NCI-H1417 (cell line): Measurements from ENCODE around the gene CMTM1.
"Not testable (repeated sequence)": the region's sequence is repeated elsewhere in the genome, so short reads cannot be mapped to it uniquely, and the experiment has no call there.

Source experiments
- DNase-seq, 3 experiments: peaks; one replicate each; lab custom pipeline; 2025; lab: John Stamatoyannopoulos, UW

CMTM1 gene

DNA sequence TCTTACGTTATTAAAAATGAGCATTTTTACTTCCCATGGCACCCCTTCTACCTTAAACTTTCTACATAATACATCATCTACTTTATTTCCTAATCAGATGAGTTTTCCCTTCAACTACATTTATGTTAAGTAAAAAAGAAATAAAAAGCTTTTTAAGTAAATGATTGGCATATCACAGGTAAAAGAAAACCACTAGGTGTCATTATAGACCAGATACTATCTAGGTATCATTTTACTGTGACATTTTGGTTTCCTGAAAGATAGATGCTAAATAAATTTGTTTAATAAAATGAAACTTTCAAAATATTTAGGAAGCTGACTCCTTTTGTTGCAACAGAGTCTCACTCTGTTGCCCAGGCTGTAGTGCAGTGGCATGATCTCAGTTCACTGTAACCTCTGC is 3.8 kb upstream of the CMTM1 start:
- DNase-seq: no peak

DNA sequence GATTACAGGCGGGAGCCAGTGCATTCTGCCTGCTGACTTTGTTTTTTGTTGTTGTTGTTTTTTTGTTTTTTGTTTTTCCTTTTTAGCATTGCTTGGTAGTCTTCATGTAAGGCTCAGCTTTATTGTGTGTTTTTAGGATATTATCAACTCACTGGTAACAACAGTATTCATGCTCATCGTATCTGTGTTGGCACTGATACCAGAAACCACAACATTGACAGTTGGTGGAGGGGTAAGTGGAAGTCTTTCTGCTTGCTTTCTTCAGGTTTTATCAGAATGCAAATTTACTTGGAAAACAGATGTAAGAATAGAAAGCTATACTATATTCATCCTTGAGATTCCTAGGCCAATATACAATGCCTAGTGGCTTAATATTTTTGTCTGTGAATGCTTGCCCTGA is 3.3 kb upstream of the CMTM1 start:
- no peak for DNase-seq

DNA sequence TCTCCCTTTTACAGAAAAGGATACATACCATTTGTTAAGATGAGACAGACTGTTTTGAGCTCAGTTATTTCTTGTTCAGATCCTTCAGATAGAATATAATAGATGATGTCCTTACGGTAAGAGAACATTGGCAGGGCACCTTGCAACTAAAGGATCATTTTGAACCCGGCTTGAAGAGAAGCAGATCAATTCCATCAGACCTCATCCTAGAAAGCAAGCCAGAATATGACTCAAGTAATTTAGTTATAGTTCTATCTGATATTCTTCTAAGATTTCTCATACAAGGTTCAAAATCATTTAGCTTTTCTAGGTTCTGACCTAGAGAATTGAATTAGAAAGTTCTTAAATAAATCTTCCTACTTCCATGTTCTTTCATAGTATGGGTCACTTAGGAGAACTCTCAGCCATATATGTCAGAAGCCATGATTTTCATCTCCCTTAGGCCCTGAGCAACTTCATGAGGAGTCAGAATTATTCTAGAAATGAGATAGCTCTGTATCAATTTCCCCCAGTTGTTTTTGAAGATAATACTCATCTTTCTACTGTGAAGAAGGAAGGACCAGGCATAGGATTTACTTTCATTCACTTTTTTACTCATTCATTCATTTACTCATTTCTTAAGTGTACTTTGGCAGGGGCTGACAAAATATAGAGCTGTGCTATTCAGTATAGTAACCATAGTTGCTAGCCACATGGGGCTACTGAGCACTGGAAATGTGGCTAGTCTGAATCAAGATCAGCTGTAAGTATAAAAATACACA is 2.5 kb upstream of the CMTM1 start:
- DNase-seq: no peak

DNA sequence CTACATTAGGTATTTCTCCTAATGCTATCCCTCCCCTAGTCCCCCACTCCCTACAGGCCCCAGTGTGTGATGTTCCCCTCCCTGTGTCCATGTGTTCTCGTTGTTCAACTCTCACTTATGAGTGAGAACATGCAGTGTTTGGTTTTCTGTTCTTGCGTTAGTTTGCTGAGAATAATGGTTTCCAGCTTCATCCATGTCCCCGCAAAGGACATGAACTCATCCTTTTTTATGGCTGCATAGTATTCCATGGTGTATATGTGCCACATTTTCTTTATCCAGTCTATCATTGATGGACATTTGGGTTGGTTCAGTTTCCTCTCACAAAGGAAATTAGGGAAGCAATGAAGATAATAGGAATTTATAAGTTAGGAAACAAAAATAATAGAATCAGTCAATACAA is 1.0 kb downstream of the CMTM1 start:
- not testable (repeated sequence) for DNase-seq

DNA sequence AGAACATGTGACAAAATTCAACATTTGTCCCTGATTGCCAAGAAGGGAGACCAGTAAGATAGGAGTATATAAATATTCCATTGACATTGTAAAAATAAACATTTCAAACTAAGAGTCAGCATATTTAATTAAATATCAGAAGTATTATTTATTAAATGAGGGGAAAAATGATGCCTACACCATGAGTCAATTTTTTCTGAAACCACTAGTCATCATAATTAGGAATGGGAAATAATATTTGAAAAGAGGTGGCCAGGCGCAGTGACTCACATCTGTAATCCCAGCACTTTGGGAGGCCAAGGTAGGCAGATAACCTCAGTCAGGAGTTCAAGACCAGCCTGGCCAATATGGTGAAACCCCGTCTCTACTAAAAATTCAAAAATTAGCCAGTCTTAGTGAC is 2.1 kb downstream of the CMTM1 start:
- DNase-seq: no peak

DNA sequence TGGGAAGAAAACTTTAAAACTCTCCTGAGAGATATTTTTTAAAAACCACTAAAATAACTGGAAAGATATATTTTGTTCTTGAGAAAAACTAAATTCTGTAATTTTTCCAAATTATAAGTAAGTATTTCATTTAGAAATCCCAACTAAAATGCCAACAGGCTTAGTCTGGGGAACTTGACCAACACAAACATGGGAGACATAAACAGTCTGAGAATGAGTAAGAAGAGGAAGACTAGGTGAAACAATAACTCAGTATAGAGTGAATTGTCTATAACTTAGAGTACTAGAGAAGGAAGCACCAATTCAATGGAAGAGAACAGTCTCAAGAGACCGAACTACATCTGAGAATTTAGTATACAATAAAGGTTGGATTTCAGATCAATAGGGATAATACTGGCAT is 2.9 kb downstream of the CMTM1 start:
- no peak for DNase-seq

DNA sequence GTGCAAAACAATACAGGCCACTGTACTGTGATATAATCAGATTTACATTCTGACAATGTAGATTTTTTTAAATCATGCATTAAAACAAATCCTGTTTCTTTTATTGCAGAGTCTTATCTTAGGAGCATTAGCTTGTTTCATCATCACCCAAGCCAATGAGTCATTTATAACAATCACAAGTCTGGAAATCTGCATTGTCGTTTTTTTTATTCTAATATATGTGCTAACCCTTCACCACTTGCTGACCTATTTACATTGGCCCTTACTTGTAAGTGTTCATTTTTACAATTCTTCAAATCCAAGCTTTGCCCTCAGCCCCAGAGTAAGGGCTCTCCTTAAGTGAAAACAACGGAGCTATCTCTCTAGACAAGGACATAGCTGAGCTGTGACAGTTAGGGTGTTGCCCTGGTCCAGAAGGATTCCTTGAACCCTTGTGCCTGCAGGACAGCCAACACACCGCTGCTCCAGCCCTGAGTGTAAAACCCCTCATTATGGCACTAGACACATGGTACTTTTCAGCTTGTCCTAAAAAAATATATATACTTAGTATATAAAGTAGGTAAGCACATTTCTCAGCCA is 3.7 kb downstream of the CMTM1 start:
- no peak for DNase-seq

DNA sequence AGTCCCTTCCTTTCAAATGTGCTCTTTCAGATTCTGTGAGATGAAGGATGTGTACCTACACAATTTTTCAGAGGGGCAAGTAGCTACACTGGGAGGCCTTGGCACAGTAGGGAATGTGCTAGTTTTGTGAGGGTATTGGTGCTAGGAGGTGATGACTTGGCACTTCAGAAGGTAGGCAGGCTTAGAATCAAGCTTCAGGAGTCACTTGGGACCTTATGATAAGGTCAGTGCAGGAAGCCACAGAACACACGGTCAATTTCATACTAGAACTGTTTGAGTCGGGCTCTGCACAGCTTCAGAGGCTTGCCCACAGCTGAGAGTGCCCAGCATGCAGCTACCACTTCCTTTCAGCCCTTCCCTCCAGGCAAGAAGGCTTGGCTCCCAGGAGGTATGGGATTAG is 6.1 kb downstream of the CMTM1 start:
- no peak for DNase-seq

DNA sequence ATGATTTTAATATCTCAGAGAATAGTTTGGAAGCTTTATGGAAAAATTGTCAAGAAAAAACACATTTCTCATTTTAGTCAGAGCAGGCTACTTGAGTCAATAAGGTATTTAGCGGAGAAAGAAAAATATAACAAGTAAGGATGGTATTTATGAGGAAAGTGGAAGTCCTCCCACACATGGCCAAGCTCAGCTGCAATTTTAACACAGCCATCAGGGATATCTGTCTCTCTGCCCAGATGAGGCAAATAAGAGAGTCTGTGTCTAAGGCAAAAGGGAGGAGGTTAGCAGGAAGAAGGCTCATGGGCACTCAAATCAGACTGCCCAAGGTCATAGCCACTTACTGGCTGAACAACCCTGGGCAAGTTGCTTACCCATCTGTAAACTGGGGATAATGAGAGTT is 7.8 kb downstream of the CMTM1 start:
- no peak for DNase-seq

DNA sequence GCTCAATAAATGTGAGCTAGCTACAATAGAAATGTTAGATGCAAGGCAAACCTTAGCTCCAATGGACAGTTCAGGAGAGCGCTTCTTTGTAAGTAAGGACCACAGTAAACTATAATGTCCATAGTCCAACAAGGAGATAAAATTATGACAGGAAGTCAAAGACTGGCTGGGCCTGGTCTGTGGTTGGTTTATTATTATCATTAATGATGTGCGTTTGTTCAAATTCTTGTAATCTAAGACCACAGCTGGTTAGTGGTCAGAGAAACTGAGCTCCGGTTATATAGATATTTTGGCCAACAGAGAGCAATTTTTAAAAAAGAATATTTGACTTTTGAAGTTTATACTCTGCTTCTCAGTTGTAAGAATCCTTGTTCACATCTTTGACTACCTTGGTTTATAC is 8.3 kb downstream of the CMTM1 start:
- no peak for DNase-seq

DNA sequence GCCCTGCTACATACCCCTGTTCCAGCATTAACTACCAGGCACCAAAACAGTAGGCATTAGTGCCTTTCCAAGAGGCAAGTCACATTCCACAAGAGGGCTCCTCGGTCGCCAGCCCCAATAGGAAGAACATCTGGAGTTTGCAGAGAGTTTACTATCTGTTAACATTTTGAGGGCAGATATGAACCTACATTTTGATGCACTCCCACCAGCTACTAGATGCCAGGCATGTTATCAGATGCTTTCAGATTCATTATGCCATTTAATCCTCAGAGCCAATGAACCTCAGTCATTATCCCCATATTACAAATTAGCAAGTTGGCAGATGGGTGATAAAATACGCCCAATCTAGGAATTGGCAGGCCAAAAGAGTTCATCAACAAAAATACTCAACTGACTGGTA is 8.8 kb downstream of the CMTM1 start:
- no peak for DNase-seq

DNA sequence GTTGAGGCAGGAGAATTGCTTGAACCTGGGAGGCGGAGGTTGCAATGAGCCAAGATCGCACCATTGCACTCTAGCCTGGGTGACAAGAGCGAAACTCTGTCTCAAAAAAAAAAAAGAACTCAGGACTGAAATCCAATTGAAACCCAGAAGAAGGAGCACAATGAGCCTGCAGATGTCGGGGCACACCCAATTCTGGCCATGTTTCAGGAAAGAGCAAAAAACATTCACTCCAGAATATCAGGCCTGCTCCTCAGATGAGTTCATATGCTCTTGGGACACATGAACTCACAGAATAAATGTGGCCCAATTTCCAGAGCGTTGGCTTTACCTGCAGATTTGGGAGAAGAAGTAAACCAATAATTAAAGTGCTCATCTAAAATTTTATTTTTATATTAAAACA is 10.1 kb downstream of the CMTM1 start:
- DNase-seq: no peak

DNA sequence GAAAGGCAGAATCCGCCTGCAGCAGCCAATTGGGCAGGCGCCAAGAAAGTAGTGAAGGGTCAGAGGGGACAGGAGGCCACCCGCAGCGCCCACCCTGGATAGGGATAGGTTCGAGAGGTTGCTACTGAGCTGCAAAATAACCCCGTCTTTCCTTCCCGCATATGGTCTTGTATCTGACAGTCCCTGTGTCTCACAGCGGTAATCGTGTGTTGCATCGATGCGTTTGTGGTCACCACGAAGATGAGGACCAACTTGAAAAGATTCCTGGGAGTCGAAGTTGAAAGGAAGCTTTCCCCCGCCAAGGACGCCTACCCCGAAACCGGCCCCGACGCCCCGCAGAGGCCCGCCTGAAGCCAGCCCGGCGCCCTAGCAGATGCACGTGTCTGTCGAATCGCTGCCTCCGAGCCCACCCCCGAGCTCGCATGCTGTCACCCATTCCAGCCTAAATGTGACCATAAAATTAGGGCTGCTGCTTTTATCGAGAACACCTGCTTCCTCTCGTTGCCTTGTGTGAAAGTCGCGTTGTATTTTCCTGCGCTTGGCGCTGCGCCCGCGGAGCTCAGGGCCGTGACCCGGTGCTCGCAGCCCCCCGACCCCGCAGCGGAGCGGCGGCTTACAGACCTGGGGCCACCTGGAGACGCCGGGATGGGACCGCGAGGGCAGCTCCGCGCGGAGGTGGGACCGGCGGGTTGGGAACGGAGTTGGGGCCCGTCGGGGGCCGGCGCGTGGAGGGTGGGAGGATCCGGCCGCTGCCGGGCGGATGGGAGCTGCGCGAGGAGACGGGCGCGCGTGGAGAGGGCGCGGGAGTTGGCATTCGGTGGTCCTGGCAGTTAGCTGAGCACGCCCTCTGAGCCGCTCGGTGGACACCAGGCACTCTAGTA is 12.7 kb downstream of the CMTM1 start, which contains the start of gene CMTM2:
Gene CMTM2, plus strand, starts transcription at position 813 of the 881 bp plus-strand sequence. CDS start 145 bp downstream, outside the sequence.
- no peak for DNase-seq

DNA sequence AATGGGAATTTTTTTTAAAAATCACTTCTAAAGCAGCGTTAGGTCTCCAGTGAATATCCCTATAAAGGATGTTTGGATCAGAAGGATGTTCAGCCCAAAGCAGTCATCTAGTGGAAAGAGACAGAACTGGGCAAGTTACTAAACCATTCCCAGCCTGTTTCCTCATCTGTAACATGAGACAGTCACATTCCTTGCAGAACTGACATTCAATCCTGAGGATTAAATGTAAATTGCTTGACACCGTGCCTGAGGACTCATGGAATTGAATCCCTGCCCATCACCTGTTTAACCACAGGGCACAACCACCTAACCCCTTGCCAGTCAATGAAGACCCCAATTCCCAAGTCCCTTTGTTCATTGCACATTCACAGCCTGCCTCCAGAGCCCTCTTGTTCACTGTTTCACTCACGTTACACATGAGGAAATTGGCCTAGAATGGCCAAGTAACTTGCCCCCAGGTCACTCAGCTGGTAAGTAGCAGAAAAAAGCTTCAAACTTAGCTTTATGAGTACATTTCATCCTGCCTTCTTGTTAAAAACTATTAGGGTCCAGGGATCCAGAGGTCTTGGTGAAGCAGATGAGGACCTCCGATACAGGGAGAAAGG is 14.5 kb downstream of the CMTM1 start:
- DNase-seq: no peak

DNA sequence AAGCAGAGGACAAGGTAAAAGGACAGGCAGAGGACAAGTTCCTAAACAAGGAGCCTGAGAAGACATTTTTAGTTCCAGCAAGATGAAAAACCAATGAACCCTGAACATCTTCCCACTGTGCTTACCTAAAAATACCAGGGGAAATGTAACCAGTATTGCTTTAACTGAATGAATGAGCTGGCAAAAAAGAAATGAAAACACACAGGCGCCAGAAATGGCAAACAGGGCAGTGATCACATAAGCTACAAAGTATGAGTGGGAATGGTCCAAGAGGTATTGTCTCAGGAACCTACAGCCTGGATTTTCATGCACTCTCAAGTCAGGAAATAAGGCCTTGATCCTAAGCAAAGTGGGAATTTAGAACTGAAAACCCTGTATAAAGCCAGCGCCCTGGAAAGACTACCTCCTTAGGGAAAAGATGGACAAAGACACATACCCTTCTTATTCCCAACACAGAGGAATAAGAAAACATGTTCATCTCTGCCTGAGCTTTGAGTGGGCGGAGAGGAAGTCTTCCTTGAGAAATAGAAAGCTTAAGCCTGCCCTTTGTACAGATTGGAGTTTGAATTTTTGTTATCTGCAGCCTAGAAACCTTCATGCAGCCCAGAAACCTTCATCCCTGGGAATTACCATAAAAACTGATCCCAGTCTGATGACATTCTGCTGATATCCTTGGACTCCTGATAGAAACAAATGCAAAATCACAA is 15.2 kb downstream of the CMTM1 start:
- DNase-seq: no peak

DNA sequence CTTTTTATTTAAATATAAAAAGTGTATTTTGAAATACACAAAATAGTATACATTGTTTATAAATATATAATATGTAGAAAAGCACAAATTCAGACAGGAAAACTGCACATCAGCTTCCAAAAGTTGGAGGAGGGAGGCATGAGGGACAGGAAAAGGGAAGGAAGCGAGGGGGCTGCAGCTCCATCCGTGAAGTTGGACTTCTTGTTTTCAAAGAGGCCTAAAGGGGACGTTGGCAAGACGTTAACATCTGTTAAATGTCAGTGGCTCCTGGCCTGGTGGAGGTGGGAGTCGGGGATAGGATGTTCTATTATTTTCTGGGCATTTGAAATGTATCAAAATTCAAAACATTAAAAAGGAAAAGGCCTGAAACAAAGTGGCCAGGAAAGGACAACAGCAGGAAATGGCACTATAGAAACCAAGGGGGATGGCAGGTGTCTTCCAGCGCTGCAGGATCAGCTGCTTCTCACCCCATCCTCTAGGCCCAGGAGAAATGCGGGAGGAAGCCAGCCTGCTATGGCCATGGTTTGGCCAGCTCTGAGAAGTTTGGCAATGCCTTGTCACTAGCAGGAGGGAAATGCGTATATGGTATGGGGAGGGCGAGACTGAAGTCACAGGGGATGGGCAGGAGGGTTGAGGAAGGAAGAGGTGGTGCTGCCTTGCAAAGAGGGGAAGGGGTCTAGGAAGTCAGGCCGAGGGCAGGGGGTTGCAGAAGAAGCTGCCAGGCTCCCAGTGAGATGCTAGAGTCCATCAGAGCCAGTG is 19.4 kb downstream of the CMTM1 start:
- DNase-seq: no peak

DNA sequence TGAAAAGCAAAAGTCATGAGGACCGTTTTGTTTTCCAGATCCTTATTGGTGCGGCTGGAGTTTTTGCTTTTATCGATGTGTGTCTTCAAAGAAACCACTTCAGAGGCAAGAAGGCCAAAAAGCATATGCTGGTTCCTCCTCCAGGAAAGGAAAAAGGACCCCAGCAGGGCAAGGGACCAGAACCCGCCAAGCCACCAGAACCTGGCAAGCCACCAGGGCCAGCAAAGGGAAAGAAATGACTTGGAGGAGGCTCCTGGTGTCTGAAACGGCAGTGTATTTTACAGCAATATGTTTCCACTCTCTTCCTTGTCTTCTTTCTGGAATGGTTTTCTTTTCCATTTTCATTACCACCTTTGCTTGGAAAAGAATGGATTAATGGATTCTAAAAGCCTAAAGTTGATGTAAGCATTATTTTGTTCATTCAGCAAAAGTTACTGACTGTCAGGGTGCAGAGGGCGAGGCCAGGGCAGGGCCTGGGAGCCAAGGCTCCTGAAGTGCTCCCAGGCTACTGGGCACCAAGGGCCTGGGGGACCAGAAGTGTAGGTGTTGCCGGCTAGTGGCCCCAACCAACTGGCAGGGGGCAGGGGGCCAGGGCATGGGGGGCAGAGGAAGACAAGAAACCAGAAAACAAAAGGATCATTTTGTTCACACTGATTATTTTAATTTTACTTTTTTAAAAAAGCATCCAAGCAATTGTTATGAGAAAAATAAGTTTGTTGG is 21.8 kb downstream of the CMTM1 start:
- DNase-seq: no peak

DNA sequence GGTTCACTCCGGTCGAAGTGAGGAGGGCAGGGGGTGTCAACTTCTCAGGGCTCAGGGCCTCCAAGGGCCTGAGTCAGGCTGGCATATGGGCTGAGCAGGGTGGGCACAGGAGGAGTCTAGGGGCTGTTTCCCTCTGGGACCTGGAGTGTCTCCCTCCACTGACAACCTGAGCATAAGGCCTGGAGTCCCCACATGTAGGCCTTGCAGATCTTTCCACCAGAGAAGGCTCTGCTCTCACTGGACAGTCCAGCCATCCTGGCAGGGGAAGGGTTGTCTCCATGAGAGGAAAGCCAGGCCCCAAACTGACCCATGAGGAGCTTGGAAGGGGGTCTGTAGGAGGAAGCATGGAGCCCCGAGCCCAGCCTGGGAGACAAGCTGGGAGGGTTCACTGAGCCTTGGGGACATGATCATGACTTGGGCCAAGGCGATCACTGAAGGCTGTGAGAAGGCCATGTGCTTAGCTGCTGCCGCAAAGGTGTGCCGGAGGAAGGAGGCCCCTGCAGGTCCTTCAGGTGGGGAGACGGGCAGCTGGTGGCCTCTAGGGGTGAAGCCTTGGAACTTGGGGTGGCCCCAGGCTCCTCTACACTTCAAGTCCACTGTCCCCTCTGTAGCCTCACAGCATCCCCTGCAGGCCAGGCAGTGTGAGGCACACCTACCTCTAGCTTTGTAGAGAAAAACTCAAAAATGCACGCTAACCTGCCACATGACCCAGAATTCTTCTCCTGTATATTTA is 22.9 kb downstream of the CMTM1 start:
- no peak for DNase-seq

DNA sequence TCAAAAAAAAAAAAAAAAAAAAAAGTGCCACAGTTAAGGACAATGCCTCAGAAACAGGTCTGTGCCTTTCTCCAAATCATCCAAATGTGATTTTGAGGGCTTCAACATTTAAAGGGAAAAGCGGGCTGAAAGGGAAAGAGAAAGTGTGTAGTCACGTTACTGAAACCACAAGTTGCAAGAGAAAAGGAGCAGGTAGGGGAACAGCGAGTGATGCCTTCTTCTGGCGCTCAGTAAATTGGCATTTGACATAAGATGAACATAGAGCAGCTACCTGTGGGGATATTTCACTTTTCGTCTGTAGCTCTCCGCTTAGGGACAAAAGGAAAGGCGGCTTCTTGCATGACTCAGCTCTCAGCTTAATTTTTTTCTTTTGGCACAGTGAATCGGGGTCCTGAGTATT is 24.1 kb downstream of the CMTM1 start:
- no peak for DNase-seq

DNA sequence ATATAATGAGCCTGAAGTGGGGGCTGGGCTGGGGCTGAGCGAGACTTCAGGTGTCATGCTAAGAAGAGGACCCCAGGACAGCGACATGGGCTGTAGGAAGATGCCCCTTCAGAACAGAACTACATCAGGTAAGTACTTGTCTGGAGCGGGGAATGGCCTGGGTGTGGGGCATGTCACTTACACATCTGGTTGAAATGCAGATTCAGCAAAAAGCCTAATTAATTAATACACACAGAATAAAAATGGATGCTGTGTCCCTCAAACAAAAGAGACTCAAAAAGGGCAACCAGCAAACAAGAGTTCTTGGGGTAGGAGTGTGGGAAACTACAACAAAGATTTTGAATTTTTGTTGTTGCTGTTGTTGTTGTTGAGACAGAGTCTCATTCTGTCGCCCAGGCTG is 24.8 kb downstream of the CMTM1 start:
- no peak for DNase-seq
